ENCODE data around the gene TRDN. TPM values are rescaled to one million over a fixed set of nuclear protein-coding genes. Genes with fewer than 3 reads are reported as not detected.

Gene TRDN
- total RNA-seq, 1 experiment from 2014 or later = 10.4 TPM

GRCh38 chr6:123659960-123660748, 23.4 kb upstream of the TRDN start:
- WGBS (ENCODE audit: extremely low coverage, insufficient read length, low lambda C conversion rate) = no CpG with 5 or more reads among the region's 5 CpGs
- no peak overlapping the region for H4K91ac ChIP-seq (ENCODE audit: insufficient read length, low read depth, low read length)
- no peaks in the 10 kb centered on the region for H3K36me3 Mint-ChIP-seq (ENCODE audit: insufficient read depth in 1 of 3, low read depth in 3 of 3)

More at GRCh38 chr6:123659960-123660748, 23.4 kb upstream of the TRDN start:
- Histone ChIP-seq H3K18ac (ENCODE audit: insufficient read length, low read depth, low read length) (no peak overlapping the region), H3K9me3 (ENCODE audit: control insufficient read depth, low read depth, low read length) (no peaks in the 10 kb centered on the region), H3K14ac (ENCODE audit: insufficient read depth, low read length) (no peak overlapping the region), H3K23me2 (ENCODE audit: insufficient read length, low read depth, low read length, poor library complexity, severe bottlenecking) (no peaks in the 10 kb centered on the region), H2BK12ac (ENCODE audit: insufficient read length, low read depth, low read length) (no peak overlapping the region), H4K20me1 (ENCODE audit: control insufficient read depth, insufficient read depth, insufficient read length) (no peaks in the 10 kb centered on the region), H3K79me1 (ENCODE audit: insufficient read depth, low read depth, low read length, poor library complexity, severe bottlenecking) (no peaks in the 10 kb centered on the region), H2BK5ac (ENCODE audit: insufficient read length, low read length) (no peak overlapping the region), H2BK15ac (ENCODE audit: low read depth, low read length) (no peak overlapping the region), H3K4me1 (ENCODE audit: insufficient read depth, low read length) (no peaks in the 10 kb centered on the region), H3K27ac (ENCODE audit: insufficient read length, low read depth, low read length) (no peak overlapping the region), H2BK20ac (ENCODE audit: low read depth, low read length, poor library complexity, severe bottlenecking) (no peak overlapping the region), H3K79me2 (ENCODE audit: insufficient read depth, low read length) (no peaks in the 10 kb centered on the region), H2AK5ac (ENCODE audit: insufficient read length, low read length) (no peak overlapping the region), H2BK120ac (ENCODE audit: low read depth, low read length, poor library complexity, severe bottlenecking) (no peak overlapping the region), H3K9ac (ENCODE audit: extremely low read depth, insufficient read length, low read length) (no peak overlapping the region), H4K5ac (ENCODE audit: insufficient read length, low read depth, low read length) (no peak overlapping the region), H3K4ac (ENCODE audit: low read depth, low read length) (no peak overlapping the region), H3K23ac (ENCODE audit: insufficient read length, low read depth, low read length) (no peak overlapping the region), H4K8ac (replicated peaks; ENCODE audit: insufficient read length, low read depth, low read length) (no peak overlapping the region), H3K27me3 (ENCODE audit: insufficient read depth, low read length) (no peaks in the 10 kb centered on the region), H3K56ac (ENCODE audit: insufficient read length, low read depth, low read length) (no peak overlapping the region), H2AFZ (ENCODE audit: low read length) (no peak overlapping the region), H3T11ph (ENCODE audit: low read length) (no peak overlapping the region), H3K4me2 (ENCODE audit: insufficient read depth, insufficient read length, low read length) (no peak overlapping the region)
- H3K9me3 Mint-ChIP-seq = no peaks in the 10 kb centered on the region
- no peaks in the 10 kb centered on the region for H3K27me3 Mint-ChIP-seq (ENCODE audit: low read depth)
- H3K27ac Mint-ChIP-seq = no peak overlapping the region
- no peak for TF ChIP-seq CTCF (conservative IDR thresholded peaks at IDR 0.05)
- H3K4me3 Mint-ChIP-seq = no peak overlapping the region
- H3K4me1 Mint-ChIP-seq = peaks cover 8 to 11% of the 10 kb centered on the region in 2 experiments
- no peak for DNase-seq
